SJSA1 (cell line): ENCODE measurements around the gene NFKB1. TPM values are rescaled to one million over a fixed set of nuclear protein-coding genes. Genes with fewer than 3 reads are reported as not detected.
"Not testable (repeated sequence)": the region's sequence is repeated elsewhere in the genome, so short reads cannot be mapped to it uniquely, and the experiment has no call there.

ENCODE experiments used
- DNase-seq, 2 experiments: peaks; one replicate each; pipeline ENCODE4 v3.0.0-alpha.2; 2015 to 2020; ENCODE audit warnings: low spot score in 2 of 2, low read depth in 1 of 2
- H3K27ac ChIP-seq: fragments of 250-450 bp; sonication (Bioruptor Pico); 2 replicates; pipeline ENCODE4 v1.5.1; 2020; ENCODE audit warnings: mild to moderate bottlenecking, moderate library complexity
- H3K27me3 ChIP-seq: fragments of 250-450 bp; sonication (Bioruptor Pico); replicated peaks from 2 replicates; pipeline ENCODE4 v1.5.1; 2020; ENCODE audit warnings: mild to moderate bottlenecking, moderate library complexity
- H3K36me3 ChIP-seq: fragments of 250-450 bp; sonication (Bioruptor Pico); 2 replicates; pipeline ENCODE4 v1.5.1; 2020; ENCODE audit warnings: mild to moderate bottlenecking
- H3K4me1 ChIP-seq: fragments of 250-450 bp; sonication (Bioruptor Pico); replicated peaks from 2 replicates; pipeline ENCODE4 v1.6.1; 2021; ENCODE audit warnings: mild to moderate bottlenecking
- H3K4me3 ChIP-seq: fragments of 250-450 bp; sonication (Bioruptor Pico); 2 replicates; pipeline ENCODE4 v1.5.1; 2020; ENCODE audit warnings: mild to moderate bottlenecking
- H3K9me3 ChIP-seq: fragments of 250-450 bp; sonication (Bioruptor Pico); replicated peaks from 2 replicates; pipeline ENCODE4 v1.5.1; 2020; ENCODE audit warnings: mild to moderate bottlenecking
- total RNA-seq: library from RNA; depleted of rRNA; stranded (reverse); fragments of >200 nt; shearing (Covaris generic); gene quantifications from 2 replicates; pipeline ENCODE4 v1.2.3, GENCODE V29; 2014

NFKB1 gene
- total RNA-seq, 1 experiment from 2014 or later: 47.9 TPM

DNA sequence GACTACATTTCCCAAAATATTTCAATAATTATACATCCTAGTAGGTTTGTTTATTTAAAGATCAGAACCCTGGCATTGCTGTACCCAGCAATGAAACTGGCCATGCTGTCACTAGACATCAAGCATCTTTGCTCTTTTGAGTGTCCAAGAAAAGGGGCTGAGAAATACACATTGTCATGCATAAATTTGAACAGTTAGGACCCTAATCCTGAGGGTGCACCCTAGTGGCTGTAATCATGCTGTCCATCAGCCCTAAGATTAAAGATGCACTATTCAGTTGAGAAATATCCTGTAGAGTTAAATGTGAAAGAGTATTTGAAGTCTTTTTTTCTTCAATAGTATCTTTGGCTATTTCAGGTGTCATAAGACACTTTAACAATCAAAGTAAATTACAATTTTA, 108.8 kb downstream of the NFKB1 start:
- peaks cover 90% of the 10 kb centered on the region for H3K36me3 ChIP-seq
- H3K4me1 ChIP-seq: peaks cover 22% of the 10 kb centered on the region

DNA sequence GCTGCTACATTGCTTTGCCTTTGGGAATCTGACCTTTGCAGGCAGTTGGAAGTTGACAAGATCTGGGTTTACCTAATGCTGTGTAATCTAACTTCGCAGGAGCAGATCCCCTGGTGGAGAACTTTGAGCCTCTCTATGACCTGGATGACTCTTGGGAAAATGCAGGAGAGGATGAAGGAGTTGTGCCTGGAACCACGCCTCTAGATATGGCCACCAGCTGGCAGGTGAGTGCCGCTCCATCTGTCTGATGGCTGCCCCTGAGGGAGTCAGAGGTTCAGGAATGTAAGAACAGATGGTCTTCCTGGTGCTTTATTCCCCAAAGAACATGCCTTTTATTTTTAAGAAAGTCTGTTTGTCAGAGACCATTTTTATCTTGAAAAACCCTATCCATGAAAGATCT, 109.3 kb downstream of the NFKB1 start:
- no peak for DNase-seq
- H3K27ac ChIP-seq: no peak overlapping the region
- H3K9me3 ChIP-seq: no peaks in the 10 kb centered on the region
- H3K4me1 ChIP-seq: peaks cover 22% of the 10 kb centered on the region
- H3K36me3 ChIP-seq: peaks cover 89% of the 10 kb centered on the region
- no peak overlapping the region for H3K4me3 ChIP-seq
- H3K27me3 ChIP-seq: no peaks in the 10 kb centered on the region

More for the DNA sequence above, 108.8 kb downstream of the NFKB1 start:
- Histone ChIP-seq H3K4me3 (no peak overlapping the region), H3K9me3 (no peaks in the 10 kb centered on the region), H3K27me3 (no peaks in the 10 kb centered on the region), H3K27ac (no peak overlapping the region)
- no peak for DNase-seq

DNA sequence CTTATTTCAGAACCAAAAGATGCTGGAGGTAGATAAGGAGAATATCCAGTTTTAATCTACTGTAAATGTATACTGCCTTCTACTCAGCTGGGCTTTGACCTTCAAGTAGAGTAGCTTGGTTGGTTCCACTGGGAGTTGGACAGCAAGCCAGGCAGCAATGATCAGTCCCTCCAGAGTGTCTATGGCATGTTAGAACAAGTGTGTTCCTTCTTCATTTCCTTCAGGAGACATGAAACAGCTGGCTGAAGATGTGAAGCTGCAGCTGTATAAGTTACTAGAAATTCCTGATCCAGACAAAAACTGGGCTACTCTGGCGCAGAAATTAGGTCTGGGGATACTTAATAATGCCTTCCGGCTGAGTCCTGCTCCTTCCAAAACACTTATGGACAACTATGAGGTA, 111.1 kb downstream of the NFKB1 start:
- Histone ChIP-seq H3K4me1 (peaks cover 11% of the 10 kb centered on the region), H3K27ac (no peak overlapping the region), H3K9me3 (no peaks in the 10 kb centered on the region), H3K4me3 (no peak overlapping the region), H3K27me3 (no peaks in the 10 kb centered on the region), H3K36me3 (peaks cover 86% of the 10 kb centered on the region)
- no peak for DNase-seq

DNA sequence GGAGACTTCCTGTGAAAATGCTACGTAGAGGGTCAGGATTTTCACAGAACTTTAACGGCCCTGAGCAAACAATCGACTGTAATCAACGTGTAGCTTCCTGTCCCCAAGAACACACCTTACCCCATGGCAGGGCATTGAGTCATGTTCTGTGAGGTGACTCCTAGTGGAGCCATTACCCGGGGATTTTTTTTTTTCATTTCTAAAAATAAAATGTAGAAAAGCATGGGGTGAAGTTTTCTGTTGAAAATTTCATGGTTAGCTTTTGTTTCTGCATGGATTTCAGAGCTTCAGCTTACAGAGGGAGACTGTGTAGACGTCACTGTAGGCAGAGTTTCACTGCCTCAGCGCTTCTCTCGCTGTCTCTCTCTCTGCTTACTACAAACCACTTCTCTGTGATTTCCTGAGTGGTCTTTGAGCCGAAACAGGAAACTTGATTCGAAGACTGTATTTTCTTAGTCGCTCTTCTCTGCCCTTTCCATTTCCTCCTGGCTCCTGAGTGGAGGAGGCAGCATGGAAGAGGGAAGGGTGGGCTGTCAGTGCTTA, 111.7 kb downstream of the NFKB1 start:
- no peak for DNase-seq
- Histone ChIP-seq H3K27ac (no peak overlapping the region), H3K9me3 (no peaks in the 10 kb centered on the region), H3K4me3 (no peak overlapping the region), H3K27me3 (no peaks in the 10 kb centered on the region), H3K36me3 (peaks cover 82% of the 10 kb centered on the region), H3K4me1 (peaks cover 5% of the 10 kb centered on the region)

DNA sequence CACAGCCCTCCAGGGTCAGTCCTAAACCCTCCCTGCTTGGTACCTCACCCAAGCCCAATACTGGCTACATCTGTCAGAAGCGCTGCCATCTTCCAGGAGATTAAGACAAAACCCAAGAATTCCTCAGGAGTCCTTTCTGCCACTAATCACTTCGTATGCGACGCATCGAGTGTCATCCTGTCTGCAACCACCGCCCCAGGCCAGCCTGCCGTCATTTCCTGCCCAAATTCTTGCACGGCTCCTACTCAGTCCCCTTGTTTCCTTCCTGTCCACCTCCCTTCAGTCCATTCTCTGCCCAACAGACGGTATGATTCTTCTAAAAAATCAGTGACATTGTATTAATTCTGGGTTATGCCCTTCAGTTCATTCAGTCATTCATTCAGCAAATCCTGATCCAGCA, 113.6 kb downstream of the NFKB1 start:
- Histone ChIP-seq H3K36me3 (peaks cover 70% of the 10 kb centered on the region), H3K27me3 (no peaks in the 10 kb centered on the region), H3K4me1 (no peaks in the 10 kb centered on the region), H3K27ac (no peak overlapping the region), H3K4me3 (no peak overlapping the region), H3K9me3 (no peaks in the 10 kb centered on the region)
- DNase-seq: no peak

DNA sequence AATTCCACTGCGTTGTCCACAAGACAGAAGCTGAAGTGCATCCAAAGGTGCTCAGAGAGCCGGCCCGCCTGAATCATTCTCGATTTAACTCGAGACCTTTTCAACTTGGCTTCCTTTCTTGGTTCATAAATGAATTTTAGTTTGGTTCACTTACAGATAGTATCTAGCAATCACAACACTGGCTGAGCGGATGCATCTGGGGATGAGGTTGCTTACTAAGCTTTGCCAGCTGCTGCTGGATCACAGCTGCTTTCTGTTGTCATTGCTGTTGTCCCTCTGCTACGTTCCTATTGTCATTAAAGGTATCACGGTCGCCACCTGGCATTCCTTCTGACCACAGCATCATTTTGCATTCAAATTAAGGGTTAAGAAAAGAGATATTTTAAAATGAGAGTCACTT, 115.5 kb downstream of the NFKB1 start:
- DNase-seq: no peak
- Histone ChIP-seq H3K27ac (no peak overlapping the region), H3K27me3 (no peaks in the 10 kb centered on the region), H3K9me3 (no peaks in the 10 kb centered on the region), H3K36me3 (peaks cover 52% of the 10 kb centered on the region), H3K4me3 (no peak overlapping the region), H3K4me1 (peaks cover 14% of the 10 kb centered on the region)

DNA sequence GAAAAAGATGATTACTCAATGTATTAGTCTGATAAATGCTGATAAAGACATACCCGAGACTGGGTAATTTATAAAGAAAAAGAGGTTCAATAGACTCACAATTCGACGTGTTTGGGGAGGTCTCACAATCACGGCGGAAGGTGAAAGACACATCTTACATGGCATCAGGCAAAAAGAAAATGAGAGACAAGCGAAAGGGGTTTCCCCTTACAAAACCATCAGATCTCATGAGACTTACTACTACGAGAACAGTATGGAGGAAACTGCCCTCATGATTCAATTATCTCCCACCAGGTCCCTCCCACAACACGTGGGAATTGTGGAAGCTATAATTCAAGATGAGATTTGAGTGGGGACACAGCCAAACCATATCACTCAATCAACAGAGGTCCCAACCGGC, 117.9 kb downstream of the NFKB1 start:
- not testable (repeated sequence) for DNase-seq, H3K27me3 ChIP-seq, H3K9me3 ChIP-seq, H3K4me3 ChIP-seq, H3K27ac ChIP-seq
- Histone ChIP-seq H3K36me3 (peaks cover 28% of the 10 kb centered on the region), H3K4me1 (peaks cover 15% of the 10 kb centered on the region)

DNA sequence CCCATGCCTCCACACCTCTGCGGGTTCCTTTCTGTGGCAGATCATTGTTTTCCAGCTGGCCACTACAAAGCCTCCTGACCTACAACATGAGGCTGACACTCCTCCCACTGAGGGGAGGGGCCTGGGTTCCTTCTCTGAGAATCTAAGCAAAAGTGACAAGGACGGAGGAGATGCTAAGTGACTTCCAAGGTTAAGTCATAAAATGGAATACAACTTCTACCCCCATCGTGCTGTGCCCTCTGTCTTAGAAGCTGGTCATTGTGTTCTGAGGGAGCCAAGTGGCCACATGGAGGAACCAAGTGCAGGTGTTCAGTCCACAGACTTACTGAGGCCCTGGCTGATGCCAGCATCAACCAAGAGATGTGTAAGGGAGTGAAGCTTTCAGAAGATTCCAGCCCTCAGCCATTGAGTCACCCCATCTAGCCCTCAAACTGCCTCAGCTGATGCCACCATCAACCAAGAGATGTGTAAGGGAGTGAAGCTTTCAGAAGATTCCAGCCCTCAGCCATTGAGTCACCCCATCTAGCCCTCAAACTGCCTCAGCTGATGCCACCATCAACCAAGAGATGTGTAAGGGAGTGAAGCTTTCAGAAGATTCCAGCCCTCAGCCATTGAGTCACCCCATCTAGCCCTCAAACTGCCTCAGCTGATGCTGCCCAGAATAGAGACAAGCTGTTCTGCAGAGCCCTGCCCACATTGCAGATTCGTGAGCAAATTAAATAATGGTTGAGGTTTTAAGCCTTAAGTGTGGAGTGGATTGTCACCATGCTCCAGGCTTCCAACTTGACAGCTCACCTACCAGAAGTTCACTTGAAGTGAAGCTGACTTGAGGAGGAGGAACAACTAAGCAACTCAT, 118.8 kb downstream of the NFKB1 start:
- Histone ChIP-seq H3K36me3 (peaks cover 18% of the 10 kb centered on the region), H3K4me1 (peaks cover 15% of the 10 kb centered on the region)
- not testable (repeated sequence) for H3K4me3 ChIP-seq, H3K9me3 ChIP-seq, H3K27ac ChIP-seq, H3K27me3 ChIP-seq, DNase-seq

DNA sequence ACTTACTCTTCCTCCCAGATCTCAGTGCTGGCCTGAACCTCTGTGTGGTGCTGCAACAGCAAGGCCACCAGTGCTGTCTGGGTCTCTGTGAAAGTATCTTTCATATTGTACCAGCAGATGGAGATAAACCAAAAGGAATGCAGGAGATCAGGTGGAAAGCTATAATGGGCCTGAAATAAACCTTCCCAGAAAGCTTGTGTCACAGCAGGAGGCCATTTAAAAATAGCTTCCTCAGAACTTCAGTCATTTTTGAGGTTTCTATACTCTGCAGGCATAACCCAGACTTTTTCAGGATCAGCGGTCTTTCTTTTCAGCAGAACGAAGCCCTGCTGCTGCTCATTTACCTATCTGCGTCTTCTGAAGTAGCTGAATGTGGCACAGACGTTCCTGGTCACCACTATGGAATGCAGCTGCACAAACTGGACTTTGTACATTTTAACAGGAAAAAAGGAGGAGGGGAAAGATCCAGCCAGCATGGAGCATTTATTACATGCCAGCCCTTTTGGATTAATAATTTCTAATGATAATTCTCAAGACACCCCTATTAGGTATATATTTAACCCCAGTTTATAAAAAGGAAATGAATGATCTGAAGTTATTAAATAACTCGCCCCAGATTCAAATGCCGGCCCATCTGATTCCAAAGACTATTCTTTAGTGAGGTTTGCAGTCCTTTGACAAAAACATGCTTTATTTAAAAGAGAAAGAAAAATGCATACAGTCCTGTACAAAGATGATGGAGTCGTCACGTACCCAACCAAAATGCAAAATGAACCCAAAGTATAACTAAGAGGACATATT, 119.7 kb downstream of the NFKB1 start:
- peak; percentile 53 to 73 for DNase-seq
- Histone ChIP-seq H3K4me1 (peaks cover 15% of the 10 kb centered on the region), H3K27ac (no peak overlapping the region), H3K27me3 (no peaks in the 10 kb centered on the region), H3K4me3 (no peak overlapping the region), H3K9me3 (no peaks in the 10 kb centered on the region), H3K36me3 (peaks cover 14% of the 10 kb centered on the region)

DNA sequence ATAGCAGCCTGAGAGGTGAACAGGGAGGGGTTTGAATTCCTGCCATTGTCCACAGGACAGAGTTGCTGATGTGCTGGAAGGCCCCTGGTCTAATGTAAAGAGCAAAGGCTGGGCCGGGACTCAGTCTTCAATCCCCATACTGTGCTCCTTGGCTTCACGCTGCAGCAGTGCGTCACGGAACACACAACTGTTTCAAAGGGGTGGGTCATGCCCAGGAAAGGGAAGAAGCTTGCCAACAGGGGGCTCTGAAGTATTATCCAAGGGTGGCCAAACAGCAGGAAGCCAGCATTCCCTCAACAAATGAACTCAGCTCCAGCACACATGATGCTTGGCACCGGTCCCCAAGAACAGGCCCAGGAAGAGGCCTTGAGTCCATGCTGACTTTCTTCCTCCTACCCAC, 122.5 kb downstream of the NFKB1 start:
- DNase-seq: peak; percentile 14 to 54
- Histone ChIP-seq H3K27me3 (no peaks in the 10 kb centered on the region), H3K9me3 (no peaks in the 10 kb centered on the region), H3K36me3 (no peaks in the 10 kb centered on the region), H3K27ac (no peak overlapping the region), H3K4me3 (no peak overlapping the region), H3K4me1 (peaks cover 26% of the 10 kb centered on the region)

DNA sequence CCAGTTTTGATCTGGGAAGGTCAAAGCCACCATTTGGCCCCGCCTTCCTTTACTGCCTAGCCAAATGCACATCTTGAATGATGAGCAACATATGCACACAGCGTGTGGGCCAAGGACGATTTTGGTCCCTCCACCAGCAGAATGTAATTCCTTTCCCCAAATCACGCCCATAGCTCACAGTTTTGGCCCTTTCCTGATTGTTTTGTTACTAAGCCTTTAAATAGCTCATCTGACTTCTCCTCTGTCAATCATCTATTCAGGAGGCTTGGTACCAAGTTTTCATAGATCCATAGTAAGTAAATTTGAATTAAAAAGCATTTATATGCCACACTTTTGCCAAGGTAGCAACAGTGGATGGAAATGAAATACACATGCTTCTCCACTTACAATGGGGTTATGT, 123.3 kb downstream of the NFKB1 start:
- H3K9me3 ChIP-seq: no peaks in the 10 kb centered on the region
- H3K27ac ChIP-seq: no peak overlapping the region
- no peak overlapping the region for H3K4me3 ChIP-seq
- no peak for DNase-seq
- H3K36me3 ChIP-seq: no peaks in the 10 kb centered on the region
- no peaks in the 10 kb centered on the region for H3K27me3 ChIP-seq
- peaks cover 26% of the 10 kb centered on the region for H3K4me1 ChIP-seq

DNA sequence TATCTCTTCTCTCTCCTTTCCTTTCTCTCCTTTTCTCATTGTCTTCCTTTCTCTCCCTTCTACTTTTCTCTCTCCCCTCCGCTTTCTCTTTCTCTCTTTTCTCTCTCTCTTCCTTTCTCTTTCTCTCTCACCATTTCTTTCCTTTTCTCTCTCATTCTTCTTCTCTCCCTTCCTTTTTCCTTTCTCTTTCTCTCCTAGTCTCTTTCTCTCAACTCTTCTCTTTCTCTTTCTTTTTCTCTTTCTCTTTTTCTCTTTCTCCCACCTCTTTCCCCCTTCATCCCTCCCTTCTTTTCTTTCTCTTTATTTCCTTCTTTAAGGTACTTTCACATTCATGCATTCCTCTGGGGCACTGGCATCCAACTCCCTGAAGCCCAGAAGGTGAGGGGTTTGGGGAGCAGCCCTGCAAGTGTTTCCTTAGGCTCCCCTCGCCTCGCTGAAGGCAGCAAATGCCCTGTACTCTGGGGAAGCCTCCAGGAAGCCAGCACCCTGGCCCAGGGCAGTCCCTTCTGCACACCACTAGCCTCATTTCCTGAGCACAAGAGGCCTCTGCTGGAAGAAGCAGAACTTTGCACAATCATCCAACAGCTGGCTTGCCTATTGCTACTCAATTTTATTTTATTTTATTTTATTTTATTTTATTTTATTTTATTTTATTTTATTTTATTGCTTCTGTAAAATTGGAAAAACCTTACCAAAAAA, 124.2 kb downstream of the NFKB1 start:
- H3K27me3 ChIP-seq: no peaks in the 10 kb centered on the region
- no peak overlapping the region for H3K4me3 ChIP-seq
- no peaks in the 10 kb centered on the region for H3K9me3 ChIP-seq
- no peak for DNase-seq
- no peak overlapping the region for H3K27ac ChIP-seq
- peaks cover 24% of the 10 kb centered on the region for H3K4me1 ChIP-seq
- no peaks in the 10 kb centered on the region for H3K36me3 ChIP-seq

DNA sequence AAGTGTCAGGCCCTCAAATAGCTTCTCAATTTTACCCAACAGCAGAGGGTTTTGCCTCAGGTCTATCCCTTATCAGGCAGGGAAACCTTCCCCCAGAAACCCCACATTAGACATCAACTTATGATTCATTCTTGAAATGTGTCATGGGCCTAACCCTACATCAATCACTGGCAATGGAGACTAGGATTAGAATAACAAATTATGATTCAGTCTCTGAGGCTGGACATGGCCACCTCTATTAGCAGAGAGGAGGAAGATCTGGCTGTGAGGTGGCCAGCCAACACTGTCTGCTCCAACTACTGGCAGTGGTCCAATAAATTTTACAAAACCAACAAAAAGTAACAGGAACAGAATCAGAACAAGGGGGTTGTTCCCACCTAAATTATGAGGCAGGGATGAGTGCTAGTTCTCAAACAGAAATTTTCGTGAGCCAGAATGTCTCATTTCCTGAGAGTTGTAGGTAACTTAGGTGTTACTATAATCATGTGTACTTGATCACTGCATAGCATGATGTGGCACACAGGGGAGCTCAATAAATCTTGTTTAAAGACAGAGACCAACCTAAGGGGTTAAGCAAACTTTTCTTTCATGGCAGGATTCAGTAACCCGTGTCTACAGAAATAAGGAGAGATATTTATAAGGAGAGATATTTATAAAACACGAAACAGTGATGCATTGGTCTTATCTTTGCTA, 126.8 kb downstream of the NFKB1 start:
- Histone ChIP-seq H3K36me3 (no peaks in the 10 kb centered on the region; the same call in 1 of the 2 replicates), H3K27ac (no peak overlapping the region), H3K4me3 (no peak overlapping the region), H3K4me1 (peaks cover 11% of the 10 kb centered on the region), H3K9me3 (no peaks in the 10 kb centered on the region), H3K27me3 (no peaks in the 10 kb centered on the region)
- DNase-seq: peak in 1 of 2 experiments; percentile 55
